Spleen (tissue), 11 donors: ENCODE measurements around the gene KSR2. TPM values are rescaled to one million over a fixed set of nuclear protein-coding genes. Genes with fewer than 3 reads are reported as not detected.

Source experiments
- DNase-seq: peaks from one replicate; pipeline ENCODE4 v3.0.0-alpha.2; 2020
- H3K27ac ChIP-seq, 8 donors: fragments of 200-600 bp; sonication (generic) in 7 of 8; 1 replicate in 4 of 8; 2 replicates in 4 of 8; pipeline versions ENCODE4 v1.5.0 to v1.8.0; 2016 to 2021; ENCODE audit warnings: inconsistent platforms in 4 of 8, mild to moderate bottlenecking in 4 of 8, moderate library complexity in 1 of 8
- H3K27me3 ChIP-seq, 7 donors: fragments of 200-600 bp; sonication (generic) in 6 of 7; replicated peaks in 1 of 7; 1 replicate in 4 of 7; 2 replicates in 3 of 7; pipeline versions ENCODE4 v1.5.0 to v1.8.0; 2016 to 2021; ENCODE audit warnings: inconsistent platforms in 3 of 7, mild to moderate bottlenecking in 1 of 7
- H3K36me3 ChIP-seq, 6 donors: fragments of 200-600 bp; sonication (generic) in 5 of 6; 1 replicate in 4 of 6; 2 replicates in 2 of 6; pipeline versions ENCODE4 v1.5.0 to v1.8.0; 2016 to 2021; ENCODE audit warnings: inconsistent platforms in 2 of 6
- H3K4me1 ChIP-seq, 6 donors: fragments of 200-600 bp; sonication (generic) in 5 of 6; 1 replicate in 3 of 6; 2 replicates in 3 of 6; pipeline versions ENCODE4 v1.5.0 to v1.8.0; 2016 to 2021; ENCODE audit warnings: inconsistent platforms in 3 of 6
- H3K4me3 ChIP-seq, 8 donors: fragments of 200-600 bp; sonication (generic) in 7 of 8; 1 replicate in 4 of 8; 2 replicates in 4 of 8; pipeline versions ENCODE4 v1.5.0 to v1.8.0; 2016 to 2021; ENCODE audit warnings: inconsistent platforms in 4 of 8, mild to moderate bottlenecking in 4 of 8, moderate library complexity in 2 of 8
- H3K9me3 ChIP-seq, 8 donors: fragments of 200-600 bp; sonication (generic) in 7 of 8; 1 replicate in 4 of 8; 2 replicates in 4 of 8; pipeline versions ENCODE4 v1.5.0 to v1.8.0; 2016 to 2021; ENCODE audit warnings: inconsistent platforms in 4 of 8
- POLR2A ChIP-seq, 3 donors: fragments of 450-650 bp; IDR thresholded peaks; one replicate each; pipeline ENCODE4 v1.5.1; 2017; ENCODE audit warnings: antibody characterized with exemption in 3 of 3, mild to moderate bottlenecking in 1 of 3
- POLR2AphosphoS5 ChIP-seq, 3 donors: sonication (generic); formaldehyde crosslinking; IDR thresholded peaks; one replicate each; pipeline ENCODE4 v1.5.1; 2017; ENCODE audit warnings: antibody characterized with exemption in 3 of 3
- WGBS, 5 donors: extraction: QIAGEN DNeasy Blood & Tissue Kit in 3 of 5; methylation state at CpG; one replicate each; pipeline versions ENCODE4 v1.1.5 to v1.1.7; 2013 to 2018; 5-methylcytosine and 5-hydroxymethylcytosine counted together
- intact Hi-C: fragments of 100-400 bp; cut with DNase I; formaldehyde crosslinking; loops from one replicate; pipeline ENCODE4 v1.15.0; 2023; ENCODE audit warnings: low total_unique reads
- polyA plus RNA-seq, 3 donors: library from polyadenylated mRNA; stranded (reverse); fragments of 200-250 nt; gene quantifications; one replicate each; pipeline ENCODE4 v1.2.1, GENCODE V29; 2013
- total RNA-seq, 7 donors: library from RNA; depleted of rRNA in 3 of 7; stranded (reverse); fragments of >200 nt in 3 of 7; fragmentation: NEBNext Ultra II Directional in 4 of 7; extraction: Animal tissue kit (Norgen Biotek cat#: 25700) in 4 of 7; gene quantifications; one replicate each; pipeline versions ENCODE4 v1.1.0 to v1.2.1, GENCODE V29; 2016 to 2021
- TF ChIP-seq, protein P1 (sequence below), 11 experiments: fragments of 200-600 bp in 7 of 11; fragments of 450-650 bp in 4 of 11; sonication (generic) in 4 of 11; IDR thresholded peaks in 8 of 11; conservative IDR thresholded peaks in 3 of 11; 1 replicate in 7 of 11; 2 replicates in 4 of 11; pipeline versions ENCODE4 v1.4.0 to v1.8.0; 2016 to 2021; ENCODE audit warnings: antibody characterized with exemption in 11 of 11, inconsistent platforms in 4 of 11, mild to moderate bottlenecking in 1 of 11
- donor health status: healthy with polysubstance abuse.
- donor health status: DM: no; HTN: no; CAD: no; lungs with moderate emphysema.
- donor health status: DM: no; HTN: no; CAD: no.
- donor health status: Bipolar disorder and iron deficiency.
- donor health status: healthy.
- donor health status: DM: no; HTN: no; CAD: no.
- donor health status: DM: yes; HTN: yes; CAD: no.

The KSR2 gene
- total and polyA plus RNA-seq, 10 donors, result under 0.01 to 0.09 (median 0.02) TPM; not detected in 4

- H3K27me3 ChIP-seq, result peaks cover 0 to 47% (median 0%) of the 10 kb centered on the region in 7 donors
- no peaks in the 10 kb centered on the region for H3K4me1 ChIP-seq
- no peak for DNase-seq
- H3K36me3 ChIP-seq, result no peaks in the 10 kb centered on the region
- no peak overlapping the region for H3K27ac ChIP-seq
- no peak overlapping the region for H3K4me3 ChIP-seq
- 79 to 93% (median 85%) methylated on average over 6 of the region's 6 CpGs for WGBS, 5 donors
- intact Hi-C loops, result no loop called here
- no peak for TF ChIP-seq POLR2AphosphoS5 (IDR thresholded peaks at IDR 0.05)
- no peak for TF ChIP-seq POLR2A (IDR thresholded peaks at IDR 0.05)
- H3K9me3 ChIP-seq, result no peaks in the 10 kb centered on the region
Measured at GRCh38 chr12:117684471-117684870, 284.3 kb downstream of the KSR2 start.

GRCh38 chr12:117680312-117680711, 288.5 kb downstream of the KSR2 start:
- H3K4me3 ChIP-seq, result no peak overlapping the region
- peaks cover 0 to 16% (median 0%) of the 10 kb centered on the region in 7 donors for H3K27me3 ChIP-seq
- no peak for DNase-seq
- peaks cover 0 to 7% (median 0%) of the 10 kb centered on the region in 8 donors for H3K9me3 ChIP-seq
- TF ChIP-seq POLR2AphosphoS5 (IDR thresholded peaks at IDR 0.05) (no peak), POLR2A (IDR thresholded peaks at IDR 0.05) (no peak)
- TF ChIP-seq, protein P1, sequence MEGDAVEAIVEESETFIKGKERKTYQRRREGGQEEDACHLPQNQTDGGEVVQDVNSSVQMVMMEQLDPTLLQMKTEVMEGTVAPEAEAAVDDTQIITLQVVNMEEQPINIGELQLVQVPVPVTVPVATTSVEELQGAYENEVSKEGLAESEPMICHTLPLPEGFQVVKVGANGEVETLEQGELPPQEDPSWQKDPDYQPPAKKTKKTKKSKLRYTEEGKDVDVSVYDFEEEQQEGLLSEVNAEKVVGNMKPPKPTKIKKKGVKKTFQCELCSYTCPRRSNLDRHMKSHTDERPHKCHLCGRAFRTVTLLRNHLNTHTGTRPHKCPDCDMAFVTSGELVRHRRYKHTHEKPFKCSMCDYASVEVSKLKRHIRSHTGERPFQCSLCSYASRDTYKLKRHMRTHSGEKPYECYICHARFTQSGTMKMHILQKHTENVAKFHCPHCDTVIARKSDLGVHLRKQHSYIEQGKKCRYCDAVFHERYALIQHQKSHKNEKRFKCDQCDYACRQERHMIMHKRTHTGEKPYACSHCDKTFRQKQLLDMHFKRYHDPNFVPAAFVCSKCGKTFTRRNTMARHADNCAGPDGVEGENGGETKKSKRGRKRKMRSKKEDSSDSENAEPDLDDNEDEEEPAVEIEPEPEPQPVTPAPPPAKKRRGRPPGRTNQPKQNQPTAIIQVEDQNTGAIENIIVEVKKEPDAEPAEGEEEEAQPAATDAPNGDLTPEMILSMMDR (IDR thresholded peaks at IDR 0.05 in 8 of 11, conservative IDR thresholded peaks at IDR 0.05 in 3 of 11), result no peak
- intact Hi-C loops, result no loop called here
- 56 to 72% (median 60%) methylated on average over 3 of the region's 3 CpGs for WGBS, 5 donors
- no peak overlapping the region for H3K27ac ChIP-seq
- no peaks in the 10 kb centered on the region for H3K4me1 ChIP-seq
- no peaks in the 10 kb centered on the region for H3K36me3 ChIP-seq

- no peaks in the 10 kb centered on the region for H3K36me3 ChIP-seq
- intact Hi-C loops, result no loop called here
- no peak overlapping the region for H3K27ac ChIP-seq
- H3K9me3 ChIP-seq, result peaks cover 0 to 7% (median 0%) of the 10 kb centered on the region in 8 donors
- TF ChIP-seq POLR2AphosphoS5 (IDR thresholded peaks at IDR 0.05) (no peak), POLR2A (IDR thresholded peaks at IDR 0.05) (no peak)
- TF ChIP-seq, protein P1 (IDR thresholded peaks at IDR 0.05 in 8 of 11, conservative IDR thresholded peaks at IDR 0.05 in 3 of 11), result no peak
- no peak for DNase-seq
- H3K4me3 ChIP-seq, result no peak overlapping the region
- H3K4me1 ChIP-seq, result no peaks in the 10 kb centered on the region
- H3K27me3 ChIP-seq, result peaks cover 0 to 12% (median 0%) of the 10 kb centered on the region in 7 donors
Measured at GRCh38 chr12:117679776-117680175, 289.0 kb downstream of the KSR2 start.

DNA sequence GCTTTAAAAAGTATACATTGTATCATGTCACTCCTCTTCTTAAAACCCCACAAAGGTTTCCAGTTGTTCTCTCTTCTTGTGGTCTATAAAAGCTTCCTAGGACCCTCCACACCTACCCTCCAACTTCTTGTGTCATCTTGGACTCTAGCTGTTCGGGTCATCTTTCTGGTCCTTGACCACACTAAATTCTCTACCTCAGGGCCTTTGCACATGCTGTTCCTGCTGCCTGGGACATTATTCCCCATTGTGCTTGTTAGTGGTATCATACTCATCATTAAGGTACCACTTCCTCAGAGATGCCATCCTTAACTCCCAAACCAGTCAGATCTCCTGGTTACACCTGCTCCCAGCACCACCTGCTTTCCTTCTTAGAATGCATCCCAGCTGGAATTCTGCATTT, 294.0 kb downstream of the KSR2 start:
- intact Hi-C loops, result no loop called here
- Histone ChIP-seq H3K9me3 (peaks cover 0 to 7% (median 0%) of the 10 kb centered on the region in 8 donors), H3K27ac (no peak overlapping the region), H3K4me1 (no peaks in the 10 kb centered on the region), H3K4me3 (no peak overlapping the region), H3K27me3 (peaks cover 0 to 17% (median 0%) of the 10 kb centered on the region in 7 donors), H3K36me3 (no peaks in the 10 kb centered on the region)
- no peak for DNase-seq
- TF ChIP-seq, protein P1 (IDR thresholded peaks at IDR 0.05 in 8 of 11, conservative IDR thresholded peaks at IDR 0.05 in 3 of 11), result no peak
- no peak for TF ChIP-seq POLR2AphosphoS5 (IDR thresholded peaks at IDR 0.05)
- TF ChIP-seq POLR2A (IDR thresholded peaks at IDR 0.05), result no peak
- WGBS, 5 donors, result 65 to 94% (median 78%) methylated on average over 1 of the region's 1 CpG

- Histone ChIP-seq H3K9me3 (peaks cover 0 to 7% (median 0%) of the 10 kb centered on the region in 8 donors), H3K4me1 (no peaks in the 10 kb centered on the region), H3K27ac (no peak overlapping the region), H3K4me3 (no peak overlapping the region), H3K27me3 (peaks cover 0 to 17% (median 0%) of the 10 kb centered on the region in 7 donors), H3K36me3 (no peaks in the 10 kb centered on the region)
- WGBS, 5 donors, result 62 to 80% (median 68%) methylated on average over 3 of the region's 3 CpGs
- no peak for DNase-seq
- TF ChIP-seq POLR2A (IDR thresholded peaks at IDR 0.05) (no peak), POLR2AphosphoS5 (IDR thresholded peaks at IDR 0.05) (no peak)
- TF ChIP-seq, protein P1 (IDR thresholded peaks at IDR 0.05 in 8 of 11, conservative IDR thresholded peaks at IDR 0.05 in 3 of 11), result no peak
- intact Hi-C loops, result no loop called here
Measured at GRCh38 chr12:117674313-117674712, 294.5 kb downstream of the KSR2 start.
